Activated naive CD4-positive, alpha-beta T cell treated with anti-CD3 and anti-CD28 coated beads, Interleukin-2, amount 50 U/mL, for 16 hours (primary cell): Measurements from ENCODE around the gene ARL9.
"Not testable (repeated sequence)": the region's sequence is repeated elsewhere in the genome, so short reads cannot be mapped to it uniquely, and the experiment has no call there.

Experiments
- DNase-seq: peaks from one replicate; pipeline ENCODE4 v3.0.0-alpha.2; 2020

ARL9 gene, protein sequence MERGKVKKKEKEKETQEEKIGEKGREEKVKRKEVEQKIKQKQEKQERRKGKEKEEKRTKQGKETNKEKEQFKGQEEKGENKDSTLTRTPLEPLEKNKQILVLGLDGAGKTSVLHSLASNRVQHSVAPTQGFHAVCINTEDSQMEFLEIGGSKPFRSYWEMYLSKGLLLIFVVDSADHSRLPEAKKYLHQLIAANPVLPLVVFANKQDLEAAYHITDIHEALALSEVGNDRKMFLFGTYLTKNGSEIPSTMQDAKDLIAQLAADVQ

DNA sequence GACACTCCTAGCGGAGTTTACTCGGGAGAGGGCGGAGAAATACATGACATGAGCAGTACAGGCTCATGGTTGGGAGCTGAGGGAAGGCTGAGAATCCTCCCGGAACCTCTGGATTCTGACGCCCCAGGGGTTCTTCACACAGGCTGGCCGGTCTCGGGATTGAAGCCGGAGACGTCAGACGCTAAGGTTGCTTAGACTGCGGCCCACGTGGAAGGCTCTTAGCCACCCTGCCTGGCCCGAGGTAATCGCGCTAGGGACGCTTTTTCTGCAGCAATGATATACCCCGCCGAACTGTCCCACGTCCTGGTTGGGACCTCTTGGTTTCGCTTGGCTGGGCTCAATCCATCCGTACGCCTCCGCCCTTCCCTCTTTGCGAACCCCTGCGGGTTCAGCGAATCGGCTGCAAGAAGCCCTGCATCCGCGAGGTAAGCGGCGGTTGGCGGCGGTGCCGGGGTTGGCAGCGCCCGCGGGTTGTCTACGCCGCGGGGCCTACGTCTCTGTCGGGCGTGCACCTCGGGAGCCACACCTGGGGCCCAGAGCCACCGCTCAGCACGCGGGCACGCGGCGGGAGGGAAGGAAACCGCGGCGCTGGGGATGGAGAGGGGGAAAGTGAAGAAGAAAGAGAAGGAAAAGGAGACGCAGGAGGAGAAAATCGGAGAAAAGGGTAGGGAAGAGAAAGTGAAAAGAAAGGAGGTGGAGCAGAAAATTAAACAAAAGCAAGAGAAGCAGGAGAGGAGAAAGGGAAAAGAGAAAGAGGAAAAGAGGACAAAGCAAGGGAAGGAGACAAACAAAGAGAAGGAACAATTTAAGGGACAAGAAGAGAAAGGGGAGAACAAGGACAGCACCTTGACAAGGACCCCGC lies at the start of gene ARL9:
Gene ARL9, plus strand, starts transcription at position 523 of the 862 bp plus-strand sequence. Its CDS starts 72 bp downstream, at position 595.
- peak; percentile 68 for DNase-seq

DNA sequence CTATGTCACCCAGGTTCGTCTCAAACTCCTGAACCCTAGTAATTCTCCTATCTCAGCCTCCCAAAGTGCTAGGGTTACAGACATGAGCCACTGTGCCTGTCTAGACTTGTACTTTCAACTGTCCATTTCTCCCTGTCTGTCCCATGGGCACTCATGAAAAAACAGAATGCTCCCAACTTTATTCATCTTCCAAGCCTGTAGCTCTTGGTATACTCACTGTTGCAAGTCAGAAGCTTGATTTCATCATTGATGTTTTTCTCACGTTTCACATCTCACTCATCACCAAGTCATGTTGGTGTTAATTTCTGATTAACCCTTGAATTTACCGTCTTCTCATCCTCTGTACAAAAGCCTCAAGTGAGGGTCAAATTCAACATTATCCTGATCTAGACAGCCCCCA lies 45.5 kb upstream of the ARL9 start:
- no peak for DNase-seq

DNA sequence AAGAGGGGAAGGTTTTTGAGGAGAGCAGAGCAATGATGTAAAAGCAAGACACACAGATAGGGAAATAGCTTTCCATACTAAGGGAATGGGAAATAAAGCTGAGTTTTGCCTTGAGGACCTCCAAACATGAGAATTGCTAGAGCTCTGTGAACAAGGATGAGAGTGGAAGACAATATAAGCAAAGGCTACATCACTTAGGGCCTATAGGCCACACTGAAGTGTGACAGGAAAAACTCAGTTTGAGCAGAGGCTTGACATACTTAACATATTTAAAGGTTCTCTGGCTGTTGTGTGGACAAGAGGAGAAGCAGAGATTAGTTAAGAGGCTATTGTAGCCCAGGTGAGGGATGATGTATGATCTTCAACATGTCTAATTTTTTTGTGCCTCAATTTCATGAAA lies 43.4 kb upstream of the ARL9 start:
- no peak for DNase-seq

- no peak for DNase-seq
These were observed 41.9 kb upstream of the ARL9 start for GRCh38 chr4:56463711-56464110.

DNA sequence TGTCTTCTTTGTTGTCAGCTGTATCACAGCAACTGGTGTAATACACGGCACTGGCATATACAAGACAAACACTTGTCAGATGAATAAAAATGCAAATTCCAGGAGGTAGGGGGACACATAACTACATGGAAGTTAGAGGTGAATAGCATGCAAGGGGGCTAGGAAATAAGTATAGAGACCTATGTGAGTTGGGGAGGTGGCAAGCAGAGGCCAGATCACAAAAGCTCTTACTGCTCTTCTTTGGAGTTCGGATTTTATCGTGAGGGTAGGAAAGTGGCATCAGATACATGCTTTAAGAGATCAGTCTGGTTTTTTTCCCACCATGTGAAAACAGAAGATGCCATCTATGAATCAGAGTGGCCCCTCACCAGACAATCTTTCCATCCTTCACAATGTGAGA lies 41.0 kb upstream of the ARL9 start:
- DNase-seq: no peak

GRCh38 chr4:56465599-56466295 lies 39.8 kb upstream of the ARL9 start:
- DNase-seq: no peak

- not testable (repeated sequence) for DNase-seq
These were observed 39.3 kb upstream of the ARL9 start for GRCh38 chr4:56466296-56466761.

GRCh38 chr4:56466910-56467283 lies 38.7 kb upstream of the ARL9 start:
- no peak for DNase-seq

- DNase-seq: peak; percentile 93
These were observed 38.1 kb upstream of the ARL9 start, which contains the start of gene SRP72 for GRCh38 chr4:56467284-56468096. TSS of gene SRP72 (plus strand) at chr4:56467617. CDS start at chr4:56467636, 19 bp downstream.

- peak; percentile 26 for DNase-seq
These were observed 37.5 kb upstream of the ARL9 start for GRCh38 chr4:56468097-56468422.

- no peak for DNase-seq
These were observed 35.9 kb upstream of the ARL9 start for GRCh38 chr4:56469489-56470210.

- DNase-seq: no peak
These were observed 29.7 kb upstream of the ARL9 start for GRCh38 chr4:56475917-56476316.

DNA sequence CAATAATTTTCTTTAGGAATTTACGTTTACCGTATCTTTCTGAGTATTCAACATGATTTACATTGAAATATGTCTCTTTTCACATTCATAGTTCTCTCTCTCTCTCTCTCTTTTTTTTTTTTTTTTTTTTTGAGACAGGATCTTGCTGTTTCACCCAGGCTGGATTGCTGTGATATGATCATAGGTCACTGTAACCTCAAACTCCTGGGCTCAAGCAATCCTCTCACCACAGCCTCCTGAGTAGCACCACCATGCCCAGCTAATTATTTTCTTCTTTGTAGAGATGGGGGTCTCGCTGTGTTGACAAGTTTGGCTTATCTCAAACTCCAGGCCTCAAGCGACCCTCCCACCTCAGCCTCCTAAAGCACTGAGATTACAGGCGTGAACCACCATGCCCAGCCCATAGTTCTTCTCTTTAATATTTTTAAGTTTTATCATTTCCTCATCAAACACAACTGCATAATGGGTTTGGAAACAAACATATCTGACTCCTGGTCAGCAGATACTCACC lies 28.3 kb upstream of the ARL9 start:
- DNase-seq: no peak

GRCh38 chr4:56480691-56481090 lies 24.9 kb upstream of the ARL9 start:
- no peak for DNase-seq

- no peak for DNase-seq
These were observed 9.3 kb upstream of the ARL9 start for GRCh38 chr4:56496241-56496640.

DNA sequence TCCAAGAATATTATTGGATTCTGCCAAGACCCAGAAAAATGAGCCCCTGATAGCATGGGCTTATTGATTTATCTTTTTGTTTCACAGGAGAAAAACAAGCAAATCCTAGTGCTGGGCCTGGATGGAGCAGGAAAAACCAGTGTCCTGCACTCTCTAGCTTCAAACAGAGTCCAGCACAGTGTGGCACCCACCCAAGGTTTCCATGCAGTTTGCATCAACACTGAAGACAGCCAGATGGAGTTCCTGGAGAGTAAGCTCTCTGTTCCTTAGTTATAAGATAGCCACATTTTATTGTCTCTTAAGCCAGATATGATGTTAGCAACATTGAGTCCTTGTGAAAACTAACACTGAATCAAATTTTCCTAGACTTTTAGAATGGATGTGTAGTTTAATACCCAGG lies 5.5 kb downstream of the ARL9 start:
- no peak for DNase-seq

GRCh38 chr4:56512166-56512565 lies 6.6 kb downstream of the ARL9 start:
- DNase-seq: no peak

DNA sequence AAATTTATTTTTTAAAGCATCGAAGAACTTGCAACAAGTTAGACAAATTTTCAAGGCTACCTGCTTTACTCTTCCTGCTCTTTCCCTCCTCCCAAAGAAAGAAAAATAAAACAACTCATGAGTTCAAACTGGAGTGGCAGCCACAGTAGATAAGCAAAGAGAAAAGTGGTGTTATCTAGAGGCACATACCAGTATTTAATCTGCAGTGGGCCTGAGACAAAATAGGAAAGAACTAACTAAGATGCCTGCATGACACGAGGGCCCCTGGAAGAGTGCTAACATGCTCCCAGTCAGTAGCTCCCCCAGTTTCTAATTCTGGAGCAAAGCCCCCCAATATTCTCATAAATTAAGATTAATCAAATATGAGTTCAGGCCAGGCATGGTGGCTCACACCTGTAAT lies 7.9 kb downstream of the ARL9 start:
- no peak for DNase-seq

DNA sequence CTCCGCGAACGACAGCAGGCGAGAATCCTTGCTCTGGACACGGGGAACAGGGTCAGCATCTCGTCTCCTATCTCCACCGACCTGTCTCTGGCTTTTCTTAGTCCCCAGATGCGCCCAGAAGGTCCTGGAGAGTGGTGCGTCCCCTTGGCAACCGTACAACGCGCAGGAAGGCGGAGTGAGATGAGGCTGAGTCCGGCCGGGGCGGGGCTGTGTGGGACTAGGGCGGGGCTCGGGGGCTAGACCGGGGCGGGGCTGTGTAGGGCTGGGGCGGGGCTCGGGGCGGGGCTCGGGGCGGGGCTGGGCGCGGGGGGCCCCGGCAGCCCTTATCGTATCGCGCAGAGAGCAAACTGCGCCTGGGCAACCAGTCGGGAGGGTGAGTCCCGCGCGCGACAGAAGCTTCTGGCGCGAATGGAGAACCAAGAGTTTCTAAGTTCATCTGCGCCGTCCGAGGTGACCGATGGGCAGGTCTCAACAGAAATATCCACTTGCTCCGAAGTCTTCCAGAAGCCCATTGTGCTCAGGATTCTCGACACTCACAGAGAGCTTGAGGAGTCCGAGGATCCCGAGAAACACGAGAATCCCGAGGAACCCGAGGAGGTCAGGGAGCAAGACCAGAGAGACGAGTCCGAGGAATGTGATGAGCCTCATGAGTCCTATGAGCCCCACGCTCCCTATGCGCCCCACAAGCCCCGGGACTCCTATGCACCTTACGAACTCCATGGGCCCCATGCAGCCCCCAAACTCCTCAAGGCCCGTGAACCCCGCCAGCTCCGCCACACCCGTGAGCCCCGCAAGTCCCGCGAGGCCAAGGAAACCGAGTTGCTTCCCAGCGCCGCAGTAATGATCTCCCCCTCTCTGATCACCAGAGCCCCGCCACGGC lies 24.9 kb downstream of the ARL9 start:
- peak; percentile 80 for DNase-seq

- no peak for DNase-seq
These were observed 25.7 kb downstream of the ARL9 start for GRCh38 chr4:56531149-56531770.
